HepG2 (cell line): ENCODE results near the gene TAS2R19. TPM values are rescaled to one million over a fixed set of nuclear protein-coding genes. Genes with fewer than 3 reads are reported as not detected.

Source experiments
- CERS6 ChIP-seq: sonication (generic); formaldehyde crosslinking; IDR thresholded peaks from 2 replicates; pipeline ENCODE4 v1.5.0; 2020; ENCODE audit warnings: missing genetic modification reagents
- GATAD2A ChIP-seq: IDR thresholded peaks from 2 replicates; pipeline ENCODE4 v1.6.1; 2016
- HOXD1 ChIP-seq: sonication (generic); formaldehyde crosslinking; IDR thresholded peaks from 2 replicates; pipeline ENCODE4 v1.5.0; 2020; ENCODE audit warnings: missing genetic modification reagents
- JUND ChIP-seq: sonication (generic); formaldehyde crosslinking; IDR thresholded peaks from 2 replicates; pipeline ENCODE4 v1.8.0; 2022; ENCODE audit warnings: mild to moderate bottlenecking, missing genetic modification reagents
- MAFF ChIP-seq: IDR thresholded peaks from 2 replicates; pipeline ENCODE4 v1.6.1; 2011; ENCODE audit warnings: low read depth, low read length, improper control_type of control experiment
- MEIS2 ChIP-seq: sonication (generic); formaldehyde crosslinking; IDR thresholded peaks from 2 replicates; pipeline ENCODE4 v1.9.0; 2021; ENCODE audit warnings: mild to moderate bottlenecking, missing genetic modification reagents
- MIER2 ChIP-seq: IDR thresholded peaks from 2 replicates; pipeline ENCODE4 v1.6.1; 2016; ENCODE audit warnings: missing biosample characterization, missing genetic modification reagents
- NFATC3 ChIP-seq: sonication (generic); formaldehyde crosslinking; IDR thresholded peaks from 2 replicates; pipeline ENCODE4 v1.5.1; 2020; ENCODE audit warnings: mild to moderate bottlenecking, missing genetic modification reagents
- NFIC ChIP-seq: IDR thresholded peaks from 2 replicates; pipeline ENCODE4 v1.6.1; 2012; ENCODE audit warnings: mild to moderate bottlenecking, low read length, inconsistent platforms
- NR2F6 ChIP-seq, 2 experiments: IDR thresholded peaks; 2 replicates each; pipeline ENCODE4 v1.6.1; 2016; ENCODE audit warnings: antibody characterized with exemption in 1 of 2, mild to moderate bottlenecking in 1 of 2
- PTBP1 ChIP-seq: fragments of 200-400 bp; formaldehyde crosslinking; IDR thresholded peaks from 2 replicates; pipeline ENCODE4 v1.6.1; 2018; ENCODE audit warnings: low read length, low read depth; ENCODE audit not compliant: poor library complexity, severe bottlenecking
- REL ChIP-seq: sonication (generic); formaldehyde crosslinking; conservative IDR thresholded peaks from 2 replicates; pipeline ENCODE4 v1.8.0; 2022; ENCODE audit warnings: mild to moderate bottlenecking, missing genetic modification reagents, moderate library complexity
- RORA ChIP-seq: sonication (generic); formaldehyde crosslinking; IDR thresholded peaks from 2 replicates; pipeline ENCODE4 v1.5.0; 2020; ENCODE audit warnings: mild to moderate bottlenecking, missing genetic modification reagents, moderate library complexity
- ZBTB21 ChIP-seq: sonication (generic); formaldehyde crosslinking; IDR thresholded peaks from 2 replicates; pipeline ENCODE4 v1.4.0; 2020; ENCODE audit warnings: missing genetic modification reagents
- ZNF556 ChIP-seq: sonication (generic); formaldehyde crosslinking; IDR thresholded peaks from 2 replicates; pipeline ENCODE4 v1.4.0; 2020; ENCODE audit warnings: mild to moderate bottlenecking, missing genetic modification reagents, borderline replicate concordance
- ZNF713 ChIP-seq: sonication (generic); formaldehyde crosslinking; IDR thresholded peaks from 2 replicates; pipeline ENCODE4 v1.4.0; 2020; ENCODE audit warnings: mild to moderate bottlenecking, missing genetic modification reagents
- ZNF768 ChIP-seq: sonication (generic); formaldehyde crosslinking; IDR thresholded peaks from 2 replicates; pipeline ENCODE4 v1.4.0; 2020; ENCODE audit warnings: missing genetic modification reagents
- polyA plus RNA-seq, 8 experiments: library from polyadenylated mRNA; depleted of rRNA in 3 of 8; stranded (reverse) in 7 of 8; unstranded in 1 of 8; fragments of >200 nt; fragmentation: Illumina TruSeq in 4 of 8; extraction: Trizol in 4 of 8; gene quantifications; 2 replicates each; pipeline versions ENCODE4 v1.2.1 to v1.2.3, GENCODE V29; 2011 to 2016; ENCODE audit warnings: low read depth in 4 of 8, missing spikeins in 1 of 8, mixed read lengths in 1 of 8; ENCODE audit not compliant: insufficient read depth in 1 of 8
- total RNA-seq, 5 experiments: library from RNA; depleted of rRNA; stranded (reverse); fragments of >200 nt; fragmentation: Illumina TruSeq; extraction: Trizol; gene quantifications; 2 replicates each; pipeline ENCODE4 v1.2.3, GENCODE V29; 2016; ENCODE audit warnings: low read depth in 1 of 5
- TF ChIP-seq, protein P1 (sequence below): sonication (generic); formaldehyde crosslinking; IDR thresholded peaks from 2 replicates; pipeline ENCODE4 v1.4.0; 2020; ENCODE audit warnings: mild to moderate bottlenecking, missing genetic modification reagents
- TF ChIP-seq, protein P2 (sequence below): sonication (generic); formaldehyde crosslinking; conservative IDR thresholded peaks from 2 replicates; pipeline ENCODE4 v1.8.0; 2022; ENCODE audit warnings: mild to moderate bottlenecking, moderate library complexity, missing genetic modification reagents
- TF ChIP-seq, protein P3 (sequence below): sonication (generic); formaldehyde crosslinking; IDR thresholded peaks from 2 replicates; pipeline ENCODE4 v1.5.0; 2020; ENCODE audit warnings: mild to moderate bottlenecking, missing genetic modification reagents, borderline replicate concordance

TAS2R19 gene
- total and polyA plus RNA-seq, 2 of the 13 experiments (the other 11 are each of a cell fraction or from before 2014, with no cell fraction given): 0.62 to 5.3 TPM

GRCh38 chr12:11015775-11016430 lies 6.5 kb downstream of the TAS2R19 start (continued):
- TF ChIP-seq, protein P1, sequence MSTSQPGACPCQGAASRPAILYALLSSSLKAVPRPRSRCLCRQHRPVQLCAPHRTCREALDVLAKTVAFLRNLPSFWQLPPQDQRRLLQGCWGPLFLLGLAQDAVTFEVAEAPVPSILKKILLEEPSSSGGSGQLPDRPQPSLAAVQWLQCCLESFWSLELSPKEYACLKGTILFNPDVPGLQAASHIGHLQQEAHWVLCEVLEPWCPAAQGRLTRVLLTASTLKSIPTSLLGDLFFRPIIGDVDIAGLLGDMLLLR (CRISPR knock-in tag): no peak
- TF ChIP-seq MIER2 (CRISPR knock-in tag): peak; percentile 28; the same call in 1 of the 2 replicates
- no peak for TF ChIP-seq NFATC3 (CRISPR knock-in tag)
- no peak for TF ChIP-seq PTBP1
- no peak for TF ChIP-seq REL (CRISPR knock-in tag)
- TF ChIP-seq, protein P2, sequence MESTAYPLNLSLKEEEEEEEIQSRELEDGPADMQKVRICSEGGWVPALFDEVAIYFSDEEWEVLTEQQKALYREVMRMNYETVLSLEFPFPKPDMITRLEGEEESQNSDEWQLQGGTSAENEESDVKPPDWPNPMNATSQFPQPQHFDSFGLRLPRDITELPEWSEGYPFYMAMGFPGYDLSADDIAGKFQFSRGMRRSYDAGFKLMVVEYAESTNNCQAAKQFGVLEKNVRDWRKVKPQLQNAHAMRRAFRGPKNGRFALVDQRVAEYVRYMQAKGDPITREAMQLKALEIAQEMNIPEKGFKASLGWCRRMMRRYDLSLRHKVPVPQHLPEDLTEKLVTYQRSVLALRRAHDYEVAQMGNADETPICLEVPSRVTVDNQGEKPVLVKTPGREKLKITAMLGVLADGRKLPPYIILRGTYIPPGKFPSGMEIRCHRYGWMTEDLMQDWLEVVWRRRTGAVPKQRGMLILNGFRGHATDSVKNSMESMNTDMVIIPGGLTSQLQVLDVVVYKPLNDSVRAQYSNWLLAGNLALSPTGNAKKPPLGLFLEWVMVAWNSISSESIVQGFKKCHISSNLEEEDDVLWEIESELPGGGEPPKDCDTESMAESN (CRISPR knock-in tag): no peak
- no peak for TF ChIP-seq ZBTB21 (CRISPR knock-in tag)
- TF ChIP-seq NFIC: peak; percentile 53; the same call in 1 of the 2 replicates
- TF ChIP-seq JUND (CRISPR knock-in tag): no peak
- no peak for TF ChIP-seq RORA (CRISPR knock-in tag)
- peak; percentile 70 for TF ChIP-seq MEIS2 (CRISPR knock-in tag)
- TF ChIP-seq, protein P3, sequence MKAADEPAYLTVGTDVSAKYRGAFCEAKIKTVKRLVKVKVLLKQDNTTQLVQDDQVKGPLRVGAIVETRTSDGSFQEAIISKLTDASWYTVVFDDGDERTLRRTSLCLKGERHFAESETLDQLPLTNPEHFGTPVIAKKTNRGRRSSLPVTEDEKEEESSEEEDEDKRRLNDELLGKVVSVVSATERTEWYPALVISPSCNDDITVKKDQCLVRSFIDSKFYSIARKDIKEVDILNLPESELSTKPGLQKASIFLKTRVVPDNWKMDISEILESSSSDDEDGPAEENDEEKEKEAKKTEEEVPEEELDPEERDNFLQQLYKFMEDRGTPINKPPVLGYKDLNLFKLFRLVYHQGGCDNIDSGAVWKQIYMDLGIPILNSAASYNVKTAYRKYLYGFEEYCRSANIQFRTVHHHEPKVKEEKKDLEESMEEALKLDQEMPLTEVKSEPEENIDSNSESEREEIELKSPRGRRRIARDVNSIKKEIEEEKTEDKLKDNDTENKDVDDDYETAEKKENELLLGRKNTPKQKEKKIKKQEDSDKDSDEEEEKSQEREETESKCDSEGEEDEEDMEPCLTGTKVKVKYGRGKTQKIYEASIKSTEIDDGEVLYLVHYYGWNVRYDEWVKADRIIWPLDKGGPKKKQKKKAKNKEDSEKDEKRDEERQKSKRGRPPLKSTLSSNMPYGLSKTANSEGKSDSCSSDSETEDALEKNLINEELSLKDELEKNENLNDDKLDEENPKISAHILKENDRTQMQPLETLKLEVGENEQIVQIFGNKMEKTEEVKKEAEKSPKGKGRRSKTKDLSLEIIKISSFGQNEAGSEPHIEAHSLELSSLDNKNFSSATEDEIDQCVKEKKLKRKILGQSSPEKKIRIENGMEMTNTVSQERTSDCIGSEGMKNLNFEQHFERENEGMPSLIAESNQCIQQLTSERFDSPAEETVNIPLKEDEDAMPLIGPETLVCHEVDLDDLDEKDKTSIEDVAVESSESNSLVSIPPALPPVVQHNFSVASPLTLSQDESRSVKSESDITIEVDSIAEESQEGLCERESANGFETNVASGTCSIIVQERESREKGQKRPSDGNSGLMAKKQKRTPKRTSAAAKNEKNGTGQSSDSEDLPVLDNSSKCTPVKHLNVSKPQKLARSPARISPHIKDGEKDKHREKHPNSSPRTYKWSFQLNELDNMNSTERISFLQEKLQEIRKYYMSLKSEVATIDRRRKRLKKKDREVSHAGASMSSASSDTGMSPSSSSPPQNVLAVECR (CRISPR knock-in tag): peak; percentile 40; the same call in 1 of the 2 replicates
- no peak for TF ChIP-seq ZNF768
- TF ChIP-seq CERS6 (CRISPR knock-in tag): no peak
- TF ChIP-seq HOXD1 (CRISPR knock-in tag): peak; percentile 77; the same call in 1 of the 2 replicates
- TF ChIP-seq ZNF556 (CRISPR knock-in tag): peak; percentile 83
- peak; percentile 89 for TF ChIP-seq GATAD2A (CRISPR knock-in tag)
- no peak for TF ChIP-seq MAFF
- TF ChIP-seq NR2F6 (IDR thresholded peaks at IDR 0.05): peak; percentile 95
- peak; percentile 95 for TF ChIP-seq NR2F6 (CRISPR knock-in tag; IDR thresholded peaks at IDR 0.05)
- no peak for TF ChIP-seq ZNF713 (CRISPR knock-in tag)
